K562 (cell line): ENCODE results near the gene TBC1D16. TPM values are rescaled to one million over a fixed set of nuclear protein-coding genes. Genes with fewer than 3 reads are reported as not detected.

Experiments used
- ATAC-seq: fragments of 200-7000 bp; cut with Tn5 transposase; 3 replicates; pipeline ENCODE4 v1.9.1; 2020; ENCODE audit warnings: moderate library complexity
- BruUV-seq: library from RNA; stranded (reverse); fragments of 400-500 nt; replicated peaks from 2 replicates; lab custom pipeline; 2021; lab: Mats Ljungman, UMichigan
- CTCF ChIA-PET: fragments of 300-600 bp; formaldehyde crosslinking; extraction: SDS; loops from one replicate; lab custom pipeline; 2021; ENCODE audit warnings: low intra/inter-chr PET ratio; lab: Yijun Ruan, JAX
- POLR2A ChIA-PET: fragments of 300-600, 350-650 bp; sonication (Branson Sonifier 250); formaldehyde crosslinking; extraction: SDS; loops from one replicate; lab custom pipeline; 2021; ENCODE audit warnings: antibody characterized with exemption, inconsistent platforms; lab: Yijun Ruan, JAX
- DNase-seq, 4 experiments: peaks; one replicate each; pipeline versions ENCODE4 v3.0.0 to v3.0.0-alpha.2; 2011 to 2018; ENCODE audit warnings: low spot score in 3 of 4, mixed read lengths in 3 of 4; ENCODE audit errors: extremely low read depth in 1 of 4
- FAIRE-seq: peaks from 2 replicates; lab custom pipeline; 2011; peaks lifted over from hg19 to GRCh38; lab: Jason Lieb, UNC
- H2AFZ ChIP-seq: 2 replicates; pipeline ENCODE4 v1.6.0; 2011; ENCODE audit warnings: low read depth, low read length, control low read depth, inconsistent platforms
- H3K27ac ChIP-seq: fragments of 200-600 bp; 3 replicates; pipeline ENCODE4 v1.8.0; 2011; ENCODE audit warnings: low read depth, mild to moderate bottlenecking, control low read depth, inconsistent platforms, low read length, moderate library complexity, mixed read lengths; ENCODE audit errors: extremely low read depth
- H3K27me3 ChIP-seq, 2 experiments: fragments of 300-600 bp in 1 of 2; 2 replicates in 1 of 2; 3 replicates in 1 of 2; pipeline versions ENCODE4 v1.6.0 to v1.8.0; 2011; ENCODE audit warnings: inconsistent platforms in 2 of 2, low read length in 2 of 2, mild to moderate bottlenecking in 1 of 2, mixed read lengths in 1 of 2, moderate library complexity in 1 of 2; ENCODE audit not compliant: control insufficient read depth in 2 of 2, insufficient read depth in 2 of 2
- H3K36me3 ChIP-seq: fragments of 300-600 bp; 3 replicates; pipeline ENCODE4 v1.8.0; 2011; ENCODE audit warnings: mild to moderate bottlenecking, low read length, inconsistent platforms; ENCODE audit not compliant: control insufficient read depth, insufficient read depth
- H3K4me1 ChIP-seq, 2 experiments: fragments of 200-600 bp in 1 of 2; replicated peaks in 1 of 2; 2 replicates in 1 of 2; 3 replicates in 1 of 2; pipeline versions ENCODE4 v1.5.1 to v1.8.0; 2011; ENCODE audit warnings: inconsistent platforms in 2 of 2, low read length in 2 of 2, mild to moderate bottlenecking in 1 of 2, mixed read lengths in 1 of 2, moderate library complexity in 1 of 2; ENCODE audit not compliant: control insufficient read depth in 2 of 2, insufficient read depth in 2 of 2
- H3K4me2 ChIP-seq: 2 replicates; pipeline ENCODE4 v1.6.1; 2011; ENCODE audit warnings: low read length, control low read depth, inconsistent platforms, mixed read lengths; ENCODE audit not compliant: insufficient read depth
- H3K4me3 ChIP-seq: fragments of 200-600 bp; sonication (generic), shearing (Covaris generic); 2 replicates; pipeline ENCODE4 v1.5.1; 2016; ENCODE audit warnings: control low read depth, inconsistent platforms
- H3K79me2 ChIP-seq: fragments of 200-600 bp; 3 replicates; pipeline ENCODE4 v1.8.0; 2011; ENCODE audit warnings: low read length, inconsistent platforms; ENCODE audit not compliant: control insufficient read depth, insufficient read depth
- H3K9ac ChIP-seq, 2 experiments: 2 replicates each; pipeline versions ENCODE4 v1.6.0 to v1.6.1; 2011; ENCODE audit warnings: low read depth in 2 of 2, low read length in 2 of 2, control low read depth in 1 of 2, inconsistent platforms in 1 of 2, mild to moderate bottlenecking in 1 of 2, mixed read lengths in 1 of 2; ENCODE audit not compliant: insufficient read depth in 1 of 2
- H3K9me1 ChIP-seq: one replicate; pipeline ENCODE4 v1.6.0; 2011; ENCODE audit warnings: inconsistent platforms, mild to moderate bottlenecking, low read length, moderate library complexity; ENCODE audit not compliant: control insufficient read depth, insufficient read depth
- H3K9me3 ChIP-seq: replicated peaks from 2 replicates; pipeline ENCODE4 v1.5.1; 2011; ENCODE audit warnings: low read depth, low read length, inconsistent platforms; ENCODE audit not compliant: control insufficient read depth, insufficient read depth
- H4K20me1 ChIP-seq: replicated peaks from 2 replicates; pipeline ENCODE4 v1.6.1; 2011; ENCODE audit warnings: low read length, inconsistent platforms, mixed read lengths; ENCODE audit not compliant: control insufficient read depth, insufficient read depth
- MED1 ChIP-seq: sonication (generic); formaldehyde crosslinking; IDR thresholded peaks from 2 replicates; pipeline ENCODE4 v1.8.1; 2023; ENCODE audit warnings: missing genetic modification reagents, borderline replicate concordance
- NFXL1 ChIP-seq: fragments of 450-650 bp; formaldehyde crosslinking; IDR thresholded peaks from 2 replicates; pipeline ENCODE4 v1.4.0; 2021; ENCODE audit warnings: mild to moderate bottlenecking
- SIN3A ChIP-seq, 2 experiments: fragments of 150-350 bp in 1 of 2; IDR thresholded peaks; 2 replicates each; pipeline ENCODE4 v1.6.1; 2011 to 2016; ENCODE audit warnings: borderline replicate concordance in 2 of 2, low read depth in 2 of 2, low read length in 2 of 2, mild to moderate bottlenecking in 2 of 2, moderate library complexity in 2 of 2; ENCODE audit not compliant: control insufficient read depth in 1 of 2
- ZNF224 ChIP-seq: sonication (generic); formaldehyde crosslinking; IDR thresholded peaks from 2 replicates; pipeline ENCODE4 v1.8.0; 2022; ENCODE audit warnings: mild to moderate bottlenecking, missing genetic modification reagents
- ZNF324 ChIP-seq: fragments of 250-450 bp; sonication (Bioruptor Pico); IDR thresholded peaks from 2 replicates; pipeline ENCODE4 v1.4.0; 2020; ENCODE audit warnings: mild to moderate bottlenecking
- WGBS: fragments of 100-300 bp; shearing (Covaris generic); methylation state at CpG from one replicate; pipeline ENCODE4 v1.1.6; 2016; ENCODE audit warnings: low coverage, mixed read lengths; ENCODE audit not compliant: insufficient coverage; ENCODE audit errors: missing lambda C conversion rate; 5-methylcytosine and 5-hydroxymethylcytosine counted together
- in situ Hi-C: fragments of 300-500 bp; cut with MboI; formaldehyde crosslinking; loops from 4 replicates; pipeline ENCODE4 v1.15.0; 2018; ENCODE audit warnings: inconsistent platforms, mixed read lengths
- intact Hi-C: fragments of 100-400 bp; cut with micrococcal nuclease; formaldehyde crosslinking; loops from 2 replicates; pipeline ENCODE4 v1.14.2; 2022
- polyA plus RNA-seq, 8 experiments: library from polyadenylated mRNA; depleted of rRNA in 4 of 8; stranded (reverse) in 5 of 8; unstranded in 3 of 8; fragments of >200 nt; fragmentation: Nextera tagmentation in 2 of 8; fragmentation: Illumina TruSeq in 1 of 8; extraction: Ambion mirVana in 2 of 8; extraction: Trizol in 1 of 8; gene quantifications; 2 replicates each; pipeline versions ENCODE4 v1.2.1 to v1.2.3, GENCODE V29; 2011 to 2014; ENCODE audit warnings: inconsistent platforms in 1 of 8, missing spikeins in 1 of 8
- total RNA-seq, 7 experiments: library from RNA; depleted of rRNA in 6 of 7; stranded (reverse); fragments of >200 nt in 6 of 7; fragmentation: Illumina TruSeq in 2 of 7; extraction: Trizol in 2 of 7; gene quantifications; 2 replicates each; pipeline versions ENCODE4 v1.2.1 to v1.2.3, GENCODE V29; 2011 to 2021; ENCODE audit warnings: low replicate concordance in 1 of 7
- TF ChIP-seq, protein P1 (sequence below): fragments of 250-450 bp; sonication (Bioruptor Pico); IDR thresholded peaks from 2 replicates; pipeline ENCODE4 v1.8.0; 2021; ENCODE audit warnings: mild to moderate bottlenecking, moderate library complexity
- TF ChIP-seq, protein P2 (sequence below): IDR thresholded peaks from 2 replicates; pipeline ENCODE4 v1.6.1; 2012; ENCODE audit warnings: low read depth, low read length, improper control_type of control experiment, borderline replicate concordance
- TF ChIP-seq, protein P3 (sequence below): sonication (generic); formaldehyde crosslinking; IDR thresholded peaks from 2 replicates; pipeline ENCODE4 v1.8.0; 2022; ENCODE audit warnings: mild to moderate bottlenecking, missing genetic modification reagents
- TF ChIP-seq, protein P4 (sequence below): fragments of 450-650 bp; IDR thresholded peaks from 2 replicates; pipeline ENCODE4 v1.6.1; 2016; ENCODE audit warnings: missing biosample characterization, missing genetic modification characterization

Gene TBC1D16
- total and polyA plus RNA-seq, 9 of the 15 experiments (the other 6 are each of a cell fraction or from before 2014, with no cell fraction given) = 0.01 to 0.20 (median 0.03) TPM; not detected in 1

DNA sequence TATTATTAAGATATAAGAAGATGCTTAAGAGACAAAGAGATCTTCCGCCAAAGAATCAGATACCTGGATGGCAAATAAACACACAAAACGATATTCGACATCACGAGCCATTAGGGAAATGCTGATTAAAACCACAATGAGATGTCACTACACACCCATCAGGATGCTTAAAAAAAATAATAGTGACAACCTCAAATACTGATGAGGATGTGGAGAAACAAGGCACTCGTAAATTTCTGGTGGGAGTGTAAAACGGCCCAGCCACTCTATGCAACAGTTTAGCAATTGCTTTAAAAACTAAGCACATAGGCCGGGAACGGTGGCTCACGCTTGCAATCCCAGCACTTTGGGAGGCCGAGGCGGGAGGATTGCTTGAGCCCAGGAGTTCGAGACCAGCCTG is 39.4 kb downstream of the TBC1D16 start (continued):
- TF ChIP-seq, protein P1, sequence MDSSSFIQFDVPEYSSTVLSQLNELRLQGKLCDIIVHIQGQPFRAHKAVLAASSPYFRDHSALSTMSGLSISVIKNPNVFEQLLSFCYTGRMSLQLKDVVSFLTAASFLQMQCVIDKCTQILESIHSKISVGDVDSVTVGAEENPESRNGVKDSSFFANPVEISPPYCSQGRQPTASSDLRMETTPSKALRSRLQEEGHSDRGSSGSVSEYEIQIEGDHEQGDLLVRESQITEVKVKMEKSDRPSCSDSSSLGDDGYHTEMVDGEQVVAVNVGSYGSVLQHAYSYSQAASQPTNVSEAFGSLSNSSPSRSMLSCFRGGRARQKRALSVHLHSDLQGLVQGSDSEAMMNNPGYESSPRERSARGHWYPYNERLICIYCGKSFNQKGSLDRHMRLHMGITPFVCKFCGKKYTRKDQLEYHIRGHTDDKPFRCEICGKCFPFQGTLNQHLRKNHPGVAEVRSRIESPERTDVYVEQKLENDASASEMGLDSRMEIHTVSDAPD (CRISPR knock-in tag) = no peak
- no peak for TF ChIP-seq SIN3A (IDR thresholded peaks at IDR 0.05; ENCODE audit: borderline replicate concordance in 2 of 2, control insufficient read depth in 1 of 2, low read depth in 2 of 2, low read length in 2 of 2)

DNA sequence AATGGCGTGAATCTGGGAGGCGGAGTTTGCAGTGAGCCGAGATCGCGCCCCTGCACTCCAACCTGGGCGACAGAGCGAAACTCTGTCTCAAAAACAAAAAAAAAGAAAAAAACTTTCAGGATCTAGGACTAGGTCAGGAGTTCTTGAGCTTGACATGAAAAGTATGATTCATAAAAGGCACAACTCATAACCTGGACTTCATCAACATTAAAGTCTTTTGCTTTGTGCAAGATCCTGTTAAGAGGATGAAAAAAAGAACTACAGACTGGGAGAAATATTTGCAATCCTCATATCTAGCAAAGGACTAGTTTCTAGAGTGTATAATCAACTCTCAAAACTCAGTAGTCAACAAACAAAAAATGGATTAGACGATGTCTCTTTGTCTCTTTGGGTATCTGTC is 40.0 kb downstream of the TBC1D16 start:
- H3K36me3 ChIP-seq = no peaks in the 10 kb centered on the region
- intact Hi-C loops (no loop called here), in situ Hi-C loops (no loop called here)
- ChIA-PET POLR2A (interaction anchor here (0.6 kb wide), 1 partner anchor 273 kb away, joined by 5 read pairs; no protein-coding TSS in a partner anchor), CTCF (no interaction called here)
- H3K9ac ChIP-seq = no peak overlapping the region
- no peak overlapping the region for H3K4me3 ChIP-seq
- no peaks in the 10 kb centered on the region for H3K9me1 ChIP-seq
- H3K79me2 ChIP-seq = no peaks in the 10 kb centered on the region
- 15% methylated on average over 8 of the region's 8 CpGs for WGBS
- no peak overlapping the region for H3K4me2 ChIP-seq
- H3K27ac ChIP-seq = no peak overlapping the region
- 0 out of 2 replicates have a peak, but pooled peaks cover 3% of the 10 kb centered on the region for H4K20me1 ChIP-seq
- H2AFZ ChIP-seq = no peak overlapping the region
- FAIRE-seq = no peak
- no TSS peak for BruUV-seq
- ATAC-seq = no peak
- TF ChIP-seq ZNF224 (no peak), ZNF324 (no peak), NFXL1 (no peak), MED1 (CRISPR knock-in tag) (no peak)
- TF ChIP-seq, protein P2, sequence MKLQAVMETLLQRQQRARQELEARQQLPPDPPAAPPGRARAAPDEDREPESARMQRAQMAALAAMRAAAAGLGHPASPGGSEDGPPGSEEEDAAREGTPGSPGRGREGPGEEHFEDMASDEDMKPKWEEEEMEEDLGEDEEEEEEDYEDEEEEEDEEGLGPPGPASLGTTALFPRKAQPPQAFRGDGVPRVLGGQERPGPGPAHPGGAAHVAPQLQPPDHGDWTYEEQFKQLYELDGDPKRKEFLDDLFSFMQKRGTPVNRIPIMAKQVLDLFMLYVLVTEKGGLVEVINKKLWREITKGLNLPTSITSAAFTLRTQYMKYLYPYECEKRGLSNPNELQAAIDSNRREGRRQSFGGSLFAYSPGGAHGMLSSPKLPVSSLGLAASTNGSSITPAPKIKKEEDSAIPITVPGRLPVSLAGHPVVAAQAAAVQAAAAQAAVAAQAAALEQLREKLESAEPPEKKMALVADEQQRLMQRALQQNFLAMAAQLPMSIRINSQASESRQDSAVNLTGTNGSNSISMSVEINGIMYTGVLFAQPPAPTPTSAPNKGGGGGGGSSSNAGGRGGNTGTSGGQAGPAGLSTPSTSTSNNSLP = no peak
- TF ChIP-seq, protein P3, sequence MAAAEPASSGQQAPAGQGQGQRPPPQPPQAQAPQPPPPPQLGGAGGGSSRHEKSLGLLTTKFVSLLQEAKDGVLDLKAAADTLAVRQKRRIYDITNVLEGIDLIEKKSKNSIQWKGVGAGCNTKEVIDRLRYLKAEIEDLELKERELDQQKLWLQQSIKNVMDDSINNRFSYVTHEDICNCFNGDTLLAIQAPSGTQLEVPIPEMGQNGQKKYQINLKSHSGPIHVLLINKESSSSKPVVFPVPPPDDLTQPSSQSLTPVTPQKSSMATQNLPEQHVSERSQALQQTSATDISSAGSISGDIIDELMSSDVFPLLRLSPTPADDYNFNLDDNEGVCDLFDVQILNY (CRISPR knock-in tag) = no peak
- TF ChIP-seq, protein P4, sequence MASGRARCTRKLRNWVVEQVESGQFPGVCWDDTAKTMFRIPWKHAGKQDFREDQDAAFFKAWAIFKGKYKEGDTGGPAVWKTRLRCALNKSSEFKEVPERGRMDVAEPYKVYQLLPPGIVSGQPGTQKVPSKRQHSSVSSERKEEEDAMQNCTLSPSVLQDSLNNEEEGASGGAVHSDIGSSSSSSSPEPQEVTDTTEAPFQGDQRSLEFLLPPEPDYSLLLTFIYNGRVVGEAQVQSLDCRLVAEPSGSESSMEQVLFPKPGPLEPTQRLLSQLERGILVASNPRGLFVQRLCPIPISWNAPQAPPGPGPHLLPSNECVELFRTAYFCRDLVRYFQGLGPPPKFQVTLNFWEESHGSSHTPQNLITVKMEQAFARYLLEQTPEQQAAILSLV (tag) = no peak
- TF ChIP-seq, all 486 proteins: peak for 0
- 0 out of 2 replicates have a peak, but pooled peaks cover 3% of the 10 kb centered on the region for H3K9me3 ChIP-seq
- H3K4me1 ChIP-seq = peaks cover 16 to 26% of the 10 kb centered on the region in 2 experiments
- DNase-seq = no peak
- H3K27me3 ChIP-seq = peaks cover 24 to 48% of the 10 kb centered on the region in 2 experiments
